Esophagus (tissue), 2 donors: Measurements from ENCODE around the gene SKI. TPM values are rescaled to one million over a fixed set of nuclear protein-coding genes. Genes with fewer than 3 reads are reported as not detected.

Experiments used
- H3K27ac ChIP-seq, 2 donors: one replicate each; pipeline ENCODE4 v1.5.1; 2013; ENCODE audit warnings: low read depth in 2 of 2, mild to moderate bottlenecking in 2 of 2, inconsistent platforms in 1 of 2, low read length in 1 of 2, moderate library complexity in 1 of 2
- H3K27me3 ChIP-seq, 2 donors: one replicate each; pipeline ENCODE4 v1.6.1; 2013; ENCODE audit warnings: low read length in 2 of 2, control low read depth in 1 of 2, mild to moderate bottlenecking in 1 of 2; ENCODE audit not compliant: insufficient read depth in 2 of 2, control insufficient read depth in 1 of 2
- H3K36me3 ChIP-seq, 2 donors: one replicate each; pipeline ENCODE4 v1.6.1; 2013; ENCODE audit warnings: low read length in 1 of 2; ENCODE audit not compliant: control insufficient read depth in 2 of 2, insufficient read depth in 2 of 2
- H3K4me1 ChIP-seq, 2 donors: one replicate each; pipeline ENCODE4 v1.6.1; 2013; ENCODE audit warnings: low read length in 1 of 2; ENCODE audit not compliant: control insufficient read depth in 2 of 2, insufficient read depth in 2 of 2
- H3K4me3 ChIP-seq, 2 donors: one replicate each; pipeline ENCODE4 v1.5.1; 2013; ENCODE audit warnings: low read length in 2 of 2, mild to moderate bottlenecking in 2 of 2, low read depth in 1 of 2, moderate library complexity in 1 of 2
- H3K9me3 ChIP-seq, 2 donors: one replicate each; pipeline ENCODE4 v1.6.1; 2013; ENCODE audit warnings: mild to moderate bottlenecking in 2 of 2, low read depth in 1 of 2, low read length in 1 of 2, moderate library complexity in 1 of 2; ENCODE audit not compliant: control insufficient read depth in 2 of 2, insufficient read depth in 1 of 2
- WGBS, 2 donors: extraction: QIAGEN DNeasy Blood & Tissue Kit; methylation state at CpG; one replicate each; pipeline ENCODE4 v1.1.7; 2013; 5-methylcytosine and 5-hydroxymethylcytosine counted together
- polyA plus RNA-seq, 2 donors: library from polyadenylated mRNA; stranded (reverse); fragments of 200-250 nt; gene quantifications; one replicate each; pipeline ENCODE4 v1.2.3, GENCODE V29; 2013
- donor health status: healthy with polysubstance abuse.
- donor health status: Bipolar disorder and iron deficiency.

Gene SKI
- polyA plus RNA-seq, 2 donors: 11.5 to 12.8 TPM

- peaks cover 3 to 33% of the 10 kb centered on the region in 2 donors for H3K36me3 ChIP-seq
- no peak overlapping the region for H3K4me3 ChIP-seq
- peak overlapping the region; percentile 76 to 77 for H3K27ac ChIP-seq
- WGBS, 2 donors: 40 to 42% methylated on average over 37 of the region's 37 CpGs
- H3K9me3 ChIP-seq: no peaks in the 10 kb centered on the region
- peaks cover 7 to 40% of the 10 kb centered on the region in 2 donors for H3K4me1 ChIP-seq
- no peaks in the 10 kb centered on the region for H3K27me3 ChIP-seq
Measured at GRCh38 chr1:2300851-2301606, 72.9 kb downstream of the SKI start.

- no peak overlapping the region for H3K4me3 ChIP-seq
- H3K4me1 ChIP-seq: peaks cover 7 to 40% of the 10 kb centered on the region in 2 donors
- H3K9me3 ChIP-seq: no peaks in the 10 kb centered on the region
- 79 to 80% methylated on average over 17 of the region's 17 CpGs for WGBS, 2 donors
- H3K27me3 ChIP-seq: no peaks in the 10 kb centered on the region
- peaks cover 3 to 40% of the 10 kb centered on the region in 2 donors for H3K36me3 ChIP-seq
- H3K27ac ChIP-seq: peak overlapping the region; percentile 76 to 77
Measured at GRCh38 chr1:2301607-2302291, 73.6 kb downstream of the SKI start.

- H3K4me1 ChIP-seq: peaks cover 7 to 40% of the 10 kb centered on the region in 2 donors
- H3K27me3 ChIP-seq: no peaks in the 10 kb centered on the region
- H3K27ac ChIP-seq: no peak overlapping the region
- no peaks in the 10 kb centered on the region for H3K9me3 ChIP-seq
- no peak overlapping the region for H3K4me3 ChIP-seq
- H3K36me3 ChIP-seq: peaks cover 8 to 42% of the 10 kb centered on the region in 2 donors
- 87 to 88% methylated on average over 24 of the region's 24 CpGs for WGBS, 2 donors
Measured at GRCh38 chr1:2302292-2302925, 74.3 kb downstream of the SKI start.

- WGBS, 2 donors: 65 to 84% methylated on average over 35 of the region's 35 CpGs
- no peaks in the 10 kb centered on the region for H3K9me3 ChIP-seq
- peaks cover 8 to 45% of the 10 kb centered on the region in 2 donors for H3K36me3 ChIP-seq
- H3K27me3 ChIP-seq: no peaks in the 10 kb centered on the region
- no peak overlapping the region for H3K27ac ChIP-seq
- peaks cover 7 to 36% of the 10 kb centered on the region in 2 donors for H3K4me1 ChIP-seq
- H3K4me3 ChIP-seq: no peak overlapping the region
Measured at GRCh38 chr1:2303016-2303775, 75.1 kb downstream of the SKI start.

GRCh38 chr1:2303781-2304180, 75.7 kb downstream of the SKI start:
- Histone ChIP-seq H3K4me3 (no peak overlapping the region), H3K27ac (no peak overlapping the region), H3K9me3 (no peaks in the 10 kb centered on the region), H3K36me3 (peaks cover 8 to 49% of the 10 kb centered on the region in 2 donors), H3K4me1 (peaks cover 7 to 32% of the 10 kb centered on the region in 2 donors), H3K27me3 (no peaks in the 10 kb centered on the region)
- 88 to 92% methylated on average over 24 to 26 of the region's 26 CpGs for WGBS, 2 donors

GRCh38 chr1:2304282-2304681, 76.2 kb downstream of the SKI start:
- Histone ChIP-seq H3K4me1 (peaks cover 7 to 27% of the 10 kb centered on the region in 2 donors), H3K27ac (no peak overlapping the region), H3K36me3 (peaks cover 8 to 52% of the 10 kb centered on the region in 2 donors), H3K27me3 (no peaks in the 10 kb centered on the region), H3K9me3 (no peaks in the 10 kb centered on the region), H3K4me3 (no peak overlapping the region)
- WGBS, 2 donors: 92 to 94% methylated on average over 18 to 22 of the region's 22 CpGs

GRCh38 chr1:2304921-2305681, 77.0 kb downstream of the SKI start:
- peaks cover 8 to 53% of the 10 kb centered on the region in 2 donors for H3K36me3 ChIP-seq
- H3K27me3 ChIP-seq: no peaks in the 10 kb centered on the region
- H3K9me3 ChIP-seq: no peaks in the 10 kb centered on the region
- peaks cover 0 to 19% of the 10 kb centered on the region in 2 donors for H3K4me1 ChIP-seq
- 85 to 89% methylated on average over 49 of the region's 49 CpGs for WGBS, 2 donors
- H3K27ac ChIP-seq: no peak overlapping the region
- H3K4me3 ChIP-seq: no peak overlapping the region

- Histone ChIP-seq H3K4me3 (no peak overlapping the region), H3K27me3 (no peaks in the 10 kb centered on the region), H3K4me1 (peaks cover 0 to 15% of the 10 kb centered on the region in 2 donors), H3K36me3 (peaks cover 8 to 56% of the 10 kb centered on the region in 2 donors), H3K9me3 (no peaks in the 10 kb centered on the region), H3K27ac (no peak overlapping the region)
- WGBS, 2 donors: 88 to 89% methylated on average over 81 of the region's 81 CpGs
Measured at GRCh38 chr1:2306151-2306978, 78.2 kb downstream of the SKI start.
